Activated T-helper 1 cell treated with Interleukin-2 at 50 U/mL for 16 hours (primary cell): ENCODE results near the gene MFRP.

Experiments
- DNase-seq: peaks from one replicate; pipeline ENCODE4 v3.0.0-alpha.2; 2020; ENCODE audit warnings: low read depth

Gene MFRP

DNA sequence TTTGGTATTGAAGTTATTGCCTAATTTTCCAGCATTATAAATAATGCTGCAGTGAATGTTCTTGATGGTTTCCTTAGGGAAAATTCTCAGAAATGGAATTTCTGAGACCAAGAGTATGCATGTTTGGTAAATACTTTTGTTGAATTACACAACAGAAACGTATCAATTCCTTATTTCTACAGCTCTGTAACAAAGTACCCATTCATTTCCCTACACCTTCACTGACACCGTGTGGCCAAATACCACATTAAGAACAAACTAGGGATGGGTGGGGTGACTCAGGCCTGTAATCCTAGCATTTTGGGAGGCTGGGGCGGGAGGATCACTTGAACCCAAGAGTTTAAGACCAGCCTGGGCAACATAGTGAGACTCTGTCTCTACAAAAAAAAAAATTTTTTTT is 51.3 kb downstream of the MFRP start:
- DNase-seq: no peak

- no peak for DNase-seq
Measured at GRCh38 chr11:119293461-119293860, 53.0 kb downstream of the MFRP start.

DNA sequence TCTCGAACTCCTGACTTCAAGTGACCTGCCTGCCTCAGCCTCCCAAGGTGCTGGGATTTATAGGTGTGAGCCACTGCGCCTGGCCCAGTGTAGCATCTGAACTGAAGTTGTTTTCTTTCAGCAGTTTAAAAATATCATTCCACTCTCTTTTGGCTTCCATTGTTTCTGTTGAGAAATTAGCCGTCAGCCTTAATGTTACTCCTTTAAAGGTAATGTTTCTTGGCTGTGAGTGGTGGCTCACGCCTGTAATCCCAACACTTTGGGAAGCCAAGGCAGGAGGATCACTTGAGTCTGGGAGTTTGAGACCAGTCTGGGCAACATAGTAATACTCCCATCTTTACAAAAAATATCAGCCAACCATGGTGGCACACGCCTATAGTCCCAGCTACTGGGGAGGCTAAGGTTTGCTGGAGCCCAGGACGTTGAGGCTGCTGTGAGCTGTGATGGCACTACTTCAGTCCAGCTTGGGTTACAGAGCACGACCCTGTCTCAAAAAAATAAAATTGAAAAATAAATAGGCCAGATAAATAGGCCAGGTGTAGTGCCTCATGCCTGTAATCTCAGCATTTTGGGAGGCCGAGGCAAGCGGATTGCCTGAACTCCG is 55.5 kb downstream of the MFRP start:
- DNase-seq: no peak
